Glutamatergic neuron (in vitro differentiated cells): ENCODE results near the gene POU2F1. TPM values are rescaled to one million over a fixed set of nuclear protein-coding genes. Genes with fewer than 3 reads are reported as not detected.

Source experiments
- DNase-seq: peaks from one replicate; pipeline ENCODE4 v3.0.0; 2022
- H3K27ac Mint-ChIP-seq: one replicate; pipeline ENCODE4 v1.8.0; 2020; ENCODE audit warnings: mild to moderate bottlenecking, mixed read lengths, inconsistent platforms; ENCODE audit not compliant: unreplicated experiment
- H3K27me3 Mint-ChIP-seq: one replicate; pipeline ENCODE4 v1.8.0; 2020; ENCODE audit warnings: mild to moderate bottlenecking, moderate library complexity, mixed read lengths, inconsistent platforms; ENCODE audit not compliant: unreplicated experiment
- H3K36me3 Mint-ChIP-seq: one replicate; pipeline ENCODE4 v1.8.0; 2020; ENCODE audit warnings: mild to moderate bottlenecking, mixed read lengths, inconsistent platforms; ENCODE audit not compliant: unreplicated experiment
- H3K4me1 Mint-ChIP-seq: one replicate; pipeline ENCODE4 v1.8.0; 2020; ENCODE audit warnings: mild to moderate bottlenecking, low read depth, mixed read lengths, inconsistent platforms; ENCODE audit not compliant: unreplicated experiment
- H3K4me3 Mint-ChIP-seq: one replicate; pipeline ENCODE4 v1.8.0; 2020; ENCODE audit warnings: mild to moderate bottlenecking, mixed read lengths, inconsistent platforms; ENCODE audit not compliant: unreplicated experiment
- H3K9me3 Mint-ChIP-seq: one replicate; pipeline ENCODE4 v1.8.0; 2020; ENCODE audit warnings: mild to moderate bottlenecking, moderate library complexity, mixed read lengths, inconsistent platforms; ENCODE audit not compliant: unreplicated experiment
- total RNA-seq: library from RNA; stranded (reverse); fragmentation: NEBNext Ultra II Directional; extraction: Animal tissue kit (Norgen Biotek cat#: 25700); gene quantifications from one replicate; pipeline ENCODE4 v1.2.1, GENCODE V29; 2021; ENCODE audit not compliant: unreplicated experiment
- TF ChIP-seq, protein P1 (sequence below): fragments of 200-600 bp; sonication (generic); IDR thresholded peaks from one replicate; pipeline ENCODE4 v1.5.0; 2021; ENCODE audit not compliant: partially characterized antibody, unreplicated experiment

POU2F1 gene
- total RNA-seq, 1 donor from 2014 or later = 37.7 TPM

DNA sequence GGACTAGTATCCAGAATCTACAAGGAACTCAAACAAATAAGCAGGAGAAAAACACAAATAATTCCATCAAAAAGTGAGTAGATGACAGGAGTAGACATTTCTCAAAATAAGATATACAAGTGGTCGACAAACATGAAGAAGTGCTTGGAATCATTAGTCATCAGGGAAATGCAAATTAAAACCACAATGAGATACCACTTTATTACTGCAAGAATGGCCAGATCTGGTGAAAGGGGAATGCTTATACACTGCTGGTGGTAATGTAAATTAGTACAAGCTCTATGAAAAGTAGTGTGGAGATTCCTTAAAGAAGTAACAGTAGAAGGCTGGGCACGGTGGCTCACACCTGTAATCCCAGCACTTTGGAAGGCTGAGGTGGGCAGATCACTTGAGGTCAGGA, 73.8 kb downstream of the POU2F1 start:
- DNase-seq = no peak
- Mint-ChIP-seq H3K27me3 (no peaks in the 10 kb centered on the region), H3K36me3 (no peaks in the 10 kb centered on the region), H3K4me1 (peaks cover 3% of the 10 kb centered on the region), H3K4me3 (no peak overlapping the region), H3K27ac (no peak overlapping the region), H3K9me3 (peaks cover 3% of the 10 kb centered on the region)
- TF ChIP-seq, protein P1, sequence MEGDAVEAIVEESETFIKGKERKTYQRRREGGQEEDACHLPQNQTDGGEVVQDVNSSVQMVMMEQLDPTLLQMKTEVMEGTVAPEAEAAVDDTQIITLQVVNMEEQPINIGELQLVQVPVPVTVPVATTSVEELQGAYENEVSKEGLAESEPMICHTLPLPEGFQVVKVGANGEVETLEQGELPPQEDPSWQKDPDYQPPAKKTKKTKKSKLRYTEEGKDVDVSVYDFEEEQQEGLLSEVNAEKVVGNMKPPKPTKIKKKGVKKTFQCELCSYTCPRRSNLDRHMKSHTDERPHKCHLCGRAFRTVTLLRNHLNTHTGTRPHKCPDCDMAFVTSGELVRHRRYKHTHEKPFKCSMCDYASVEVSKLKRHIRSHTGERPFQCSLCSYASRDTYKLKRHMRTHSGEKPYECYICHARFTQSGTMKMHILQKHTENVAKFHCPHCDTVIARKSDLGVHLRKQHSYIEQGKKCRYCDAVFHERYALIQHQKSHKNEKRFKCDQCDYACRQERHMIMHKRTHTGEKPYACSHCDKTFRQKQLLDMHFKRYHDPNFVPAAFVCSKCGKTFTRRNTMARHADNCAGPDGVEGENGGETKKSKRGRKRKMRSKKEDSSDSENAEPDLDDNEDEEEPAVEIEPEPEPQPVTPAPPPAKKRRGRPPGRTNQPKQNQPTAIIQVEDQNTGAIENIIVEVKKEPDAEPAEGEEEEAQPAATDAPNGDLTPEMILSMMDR = no peak

- peak overlapping the region; percentile 28 for H3K27ac Mint-ChIP-seq
These were observed 76.8 kb downstream of the POU2F1 start for GRCh38 chr1:167297222-167298214.

GRCh38 chr1:167298325-167298724, 77.6 kb downstream of the POU2F1 start:
- Mint-ChIP-seq H3K36me3 (no peaks in the 10 kb centered on the region), H3K4me3 (no peak overlapping the region), H3K9me3 (peaks cover 3% of the 10 kb centered on the region), H3K27ac (no peak overlapping the region), H3K4me1 (peaks cover 2% of the 10 kb centered on the region), H3K27me3 (no peaks in the 10 kb centered on the region)
- TF ChIP-seq, protein P1 = no peak
- DNase-seq = no peak

More at GRCh38 chr1:167297222-167298214, 76.8 kb downstream of the POU2F1 start:
- DNase-seq = no peak
- Mint-ChIP-seq H3K4me1 (peaks cover 2% of the 10 kb centered on the region), H3K27me3 (no peaks in the 10 kb centered on the region), H3K36me3 (no peaks in the 10 kb centered on the region), H3K4me3 (no peak overlapping the region), H3K9me3 (peaks cover 3% of the 10 kb centered on the region)
- TF ChIP-seq, protein P1 = no peak

DNA sequence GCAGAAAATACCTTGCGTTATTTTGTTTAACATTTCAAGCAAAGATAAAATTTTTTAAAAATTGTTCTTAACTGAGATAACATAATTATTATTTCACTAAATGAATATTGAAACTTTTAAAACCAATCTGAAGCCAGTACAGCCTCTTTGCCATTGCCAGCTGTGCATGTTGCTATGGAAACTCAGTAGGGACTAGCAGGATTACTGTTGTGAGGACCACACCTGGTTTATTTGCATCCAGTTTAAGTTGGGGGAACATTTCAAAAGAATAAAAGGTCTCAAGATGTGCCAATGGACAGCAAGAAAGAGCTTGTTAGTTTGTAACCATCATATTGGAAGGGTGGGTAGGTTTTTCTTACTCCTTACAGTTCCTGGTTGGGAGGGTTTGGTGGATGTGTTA, 80.7 kb downstream of the POU2F1 start:
- Mint-ChIP-seq H3K4me1 (peaks cover 2% of the 10 kb centered on the region), H3K9me3 (no peaks in the 10 kb centered on the region), H3K27me3 (no peaks in the 10 kb centered on the region), H3K4me3 (no peak overlapping the region), H3K36me3 (no peaks in the 10 kb centered on the region), H3K27ac (no peak overlapping the region)
- no peak for DNase-seq
- TF ChIP-seq, protein P1 = no peak

GRCh38 chr1:167304165-167304564, 83.5 kb downstream of the POU2F1 start:
- TF ChIP-seq, protein P1 = no peak

More at GRCh38 chr1:167304165-167304564, 83.5 kb downstream of the POU2F1 start:
- Mint-ChIP-seq H3K27ac (no peak overlapping the region), H3K36me3 (no peaks in the 10 kb centered on the region), H3K9me3 (no peaks in the 10 kb centered on the region), H3K4me3 (no peak overlapping the region), H3K27me3 (no peaks in the 10 kb centered on the region), H3K4me1 (peaks cover 2% of the 10 kb centered on the region)
- no peak for DNase-seq
